ENCODE results near the gene ALDH1A3. TPM values are rescaled to one million over a fixed set of nuclear protein-coding genes. Genes with fewer than 3 reads are reported as not detected.

The ALDH1A3 gene
- total RNA-seq (2014; rRNA removed; shearing (Covaris generic)): 25.6 and 25.9 TPM in 2 replicates

- no peaks in the 10 kb centered on the region for H3K36me3 ChIP-seq (replicated peaks; ENCODE audit: control insufficient read depth, insufficient read depth, low read length)
- peak within 1 kb of the TSS; percentile 63 for H3K4me3 ChIP-seq (ENCODE audit: insufficient read depth, low read depth, low read length)
- peaks cover 38% of the 10 kb centered on the region for H3K27me3 ChIP-seq (ENCODE audit: control insufficient read depth, insufficient read depth, low read length)
- DNase-seq: peak; percentile 90
These were observed at the start of gene ALDH1A3 for GRCh38 chr15:100879464-100880138. Gene ALDH1A3 (plus strand): TSS chr15:100879831. CDS start chr15:100879908, 77 bp downstream.

GRCh38 chr15:100831467-100831866 is 48.2 kb upstream of the ALDH1A3 start:
- no peak overlapping the region for H3K4me3 ChIP-seq (ENCODE audit: insufficient read depth, low read depth, low read length)
- H3K27me3 ChIP-seq (ENCODE audit: control insufficient read depth, insufficient read depth, low read length): no peaks in the 10 kb centered on the region
- H3K36me3 ChIP-seq (replicated peaks; ENCODE audit: control insufficient read depth, insufficient read depth, low read length): no peaks in the 10 kb centered on the region
- DNase-seq: no peak

- no peaks in the 10 kb centered on the region for H3K27me3 ChIP-seq (ENCODE audit: control insufficient read depth, insufficient read depth, low read length)
- no peak overlapping the region for H3K4me3 ChIP-seq (ENCODE audit: insufficient read depth, low read depth, low read length)
- no peaks in the 10 kb centered on the region for H3K36me3 ChIP-seq (replicated peaks; ENCODE audit: control insufficient read depth, insufficient read depth, low read length)
- no peak for DNase-seq
These were observed 47.3 kb upstream of the ALDH1A3 start for GRCh38 chr15:100832149-100832942.

- Histone ChIP-seq H3K27me3 (ENCODE audit: control insufficient read depth, insufficient read depth, low read length) (no peaks in the 10 kb centered on the region), H3K4me3 (ENCODE audit: insufficient read depth, low read depth, low read length) (no peak overlapping the region), H3K36me3 (replicated peaks; ENCODE audit: control insufficient read depth, insufficient read depth, low read length) (no peaks in the 10 kb centered on the region)
- DNase-seq: no peak
These were observed 45.9 kb upstream of the ALDH1A3 start for GRCh38 chr15:100833417-100834389.

GRCh38 chr15:100834731-100835130 is 44.9 kb upstream of the ALDH1A3 start:
- no peaks in the 10 kb centered on the region for H3K36me3 ChIP-seq (replicated peaks; ENCODE audit: control insufficient read depth, insufficient read depth, low read length)
- H3K27me3 ChIP-seq (ENCODE audit: control insufficient read depth, insufficient read depth, low read length): no peaks in the 10 kb centered on the region
- no peak for DNase-seq
- no peak overlapping the region for H3K4me3 ChIP-seq (ENCODE audit: insufficient read depth, low read depth, low read length)

GRCh38 chr15:100835636-100836035 is 44.0 kb upstream of the ALDH1A3 start:
- Histone ChIP-seq H3K27me3 (ENCODE audit: control insufficient read depth, insufficient read depth, low read length) (no peaks in the 10 kb centered on the region), H3K4me3 (ENCODE audit: insufficient read depth, low read depth, low read length) (no peak overlapping the region), H3K36me3 (replicated peaks; ENCODE audit: control insufficient read depth, insufficient read depth, low read length) (no peaks in the 10 kb centered on the region)
- no peak for DNase-seq

GRCh38 chr15:100836501-100836900 is 43.1 kb upstream of the ALDH1A3 start:
- Histone ChIP-seq H3K4me3 (ENCODE audit: insufficient read depth, low read depth, low read length) (no peak overlapping the region), H3K36me3 (replicated peaks; ENCODE audit: control insufficient read depth, insufficient read depth, low read length) (no peaks in the 10 kb centered on the region), H3K27me3 (ENCODE audit: control insufficient read depth, insufficient read depth, low read length) (no peaks in the 10 kb centered on the region)
- no peak for DNase-seq

GRCh38 chr15:100841426-100841825 is 38.2 kb upstream of the ALDH1A3 start:
- H3K36me3 ChIP-seq (replicated peaks; ENCODE audit: control insufficient read depth, insufficient read depth, low read length): no peaks in the 10 kb centered on the region
- no peak for DNase-seq
- H3K27me3 ChIP-seq (ENCODE audit: control insufficient read depth, insufficient read depth, low read length): no peaks in the 10 kb centered on the region
- no peak overlapping the region for H3K4me3 ChIP-seq (ENCODE audit: insufficient read depth, low read depth, low read length)

GRCh38 chr15:100842756-100843730 is 36.6 kb upstream of the ALDH1A3 start:
- Histone ChIP-seq H3K27me3 (ENCODE audit: control insufficient read depth, insufficient read depth, low read length) (no peaks in the 10 kb centered on the region), H3K36me3 (replicated peaks; ENCODE audit: control insufficient read depth, insufficient read depth, low read length) (no peaks in the 10 kb centered on the region), H3K4me3 (ENCODE audit: insufficient read depth, low read depth, low read length) (no peak overlapping the region)
- no peak for DNase-seq

- Histone ChIP-seq H3K27me3 (ENCODE audit: control insufficient read depth, insufficient read depth, low read length) (no peaks in the 10 kb centered on the region), H3K36me3 (replicated peaks; ENCODE audit: control insufficient read depth, insufficient read depth, low read length) (no peaks in the 10 kb centered on the region), H3K4me3 (ENCODE audit: insufficient read depth, low read depth, low read length) (no peak overlapping the region)
- DNase-seq: no peak
These were observed 35.5 kb upstream of the ALDH1A3 start for GRCh38 chr15:100844167-100844566.

GRCh38 chr15:100844778-100845177 is 34.9 kb upstream of the ALDH1A3 start:
- H3K4me3 ChIP-seq (ENCODE audit: insufficient read depth, low read depth, low read length): no peak overlapping the region
- H3K36me3 ChIP-seq (replicated peaks; ENCODE audit: control insufficient read depth, insufficient read depth, low read length): no peaks in the 10 kb centered on the region
- no peaks in the 10 kb centered on the region for H3K27me3 ChIP-seq (ENCODE audit: control insufficient read depth, insufficient read depth, low read length)
- DNase-seq: no peak

- DNase-seq: no peak
- H3K27me3 ChIP-seq (ENCODE audit: control insufficient read depth, insufficient read depth, low read length): no peaks in the 10 kb centered on the region
- no peaks in the 10 kb centered on the region for H3K36me3 ChIP-seq (replicated peaks; ENCODE audit: control insufficient read depth, insufficient read depth, low read length)
- H3K4me3 ChIP-seq (ENCODE audit: insufficient read depth, low read depth, low read length): no peak overlapping the region
These were observed 32.4 kb upstream of the ALDH1A3 start for GRCh38 chr15:100847194-100847593.

- no peaks in the 10 kb centered on the region for H3K27me3 ChIP-seq (ENCODE audit: control insufficient read depth, insufficient read depth, low read length)
- H3K36me3 ChIP-seq (replicated peaks; ENCODE audit: control insufficient read depth, insufficient read depth, low read length): no peaks in the 10 kb centered on the region
- no peak for DNase-seq
- peak overlapping the region; percentile 21; the same call in 1 of the 2 replicates for H3K4me3 ChIP-seq (ENCODE audit: insufficient read depth, low read depth, low read length)
These were observed 30.4 kb upstream of the ALDH1A3 start for GRCh38 chr15:100849021-100849854.

Data from H7 (cell line).